ENCODE measurements around the gene EPB42. TPM values are rescaled to one million over a fixed set of nuclear protein-coding genes. Genes with fewer than 3 reads are reported as not detected.

EPB42 gene
- total and polyA plus RNA-seq, 2 of the 4 experiments (the other 2 are of a cell fraction): not detected

- POLR2A ChIA-PET (ENCODE audit: unreplicated experiment): no interaction called here
- CTCF ChIA-PET: interaction anchor here (1.1 kb wide), 1 partner anchor 41 kb away, joined by 3 read pairs; no protein-coding TSS in a partner anchor
- Histone ChIP-seq H4K91ac (ENCODE audit: insufficient read depth, low read depth, low read length) (no peak overlapping the region), H3K18ac (ENCODE audit: low read depth, low read length) (no peak overlapping the region), H2BK120ac (ENCODE audit: low read depth, low read length) (no peak overlapping the region), H2AFZ (replicated peaks; ENCODE audit: low read length, poor library complexity) (no peak overlapping the region), H3K27ac (ENCODE audit: insufficient read depth, low read length) (no peak overlapping the region), H2BK15ac (ENCODE audit: low read depth, low read length) (no peak overlapping the region), H3K4ac (ENCODE audit: low read depth, low read length) (no peak overlapping the region), H3K36me3 (ENCODE audit: control insufficient read depth, insufficient read depth, low read length) (no peaks in the 10 kb centered on the region), H2AK5ac (ENCODE audit: low read depth, low read length) (no peak overlapping the region), H3K14ac (replicated peaks; ENCODE audit: low read depth, low read length) (no peak overlapping the region), H3K56ac (ENCODE audit: extremely low read depth, insufficient read depth, low read length) (no peak overlapping the region), H3K9me3 (ENCODE audit: control insufficient read depth, insufficient read depth, low read length) (no peaks in the 10 kb centered on the region), H3K4me1 (ENCODE audit: control insufficient read depth, insufficient read depth, low read length) (no peaks in the 10 kb centered on the region), H3K4me3 (ENCODE audit: insufficient read depth, low read depth, low read length) (no peak overlapping the region), H3K23ac (ENCODE audit: low read depth, low read length) (no peak overlapping the region), H4K20me1 (ENCODE audit: insufficient read depth, low read length) (no peaks in the 10 kb centered on the region), H2BK5ac (ENCODE audit: low read depth, low read length, poor library complexity, severe bottlenecking) (no peak overlapping the region), H2AK9ac (replicated peaks; ENCODE audit: low read depth, low read length, poor library complexity) (no peak overlapping the region), H3K27me3 (ENCODE audit: control insufficient read depth, insufficient read depth, low read length) (peaks cover 48% of the 10 kb centered on the region), H4K5ac (ENCODE audit: low read depth, low read length) (no peak overlapping the region), H2BK20ac (ENCODE audit: low read depth, low read length) (no peak overlapping the region), H3K79me1 (ENCODE audit: low read depth in 1 of 2, low read length in 2 of 2) (no peaks in the 10 kb centered on the region), H3K4me2 (ENCODE audit: low read depth, low read length) (no peak overlapping the region), H3K9me1 (ENCODE audit: insufficient read depth, low read length) (0 out of 2 replicates have a peak, but pooled peaks cover 2% of the 10 kb centered on the region), H3K9ac (ENCODE audit: low read depth, low read length) (no peak overlapping the region), H4K8ac (ENCODE audit: low read depth in 2 of 2, low read length in 2 of 2) (no peak overlapping the region)
- dilution Hi-C loops (cut with HindIII; ENCODE audit: low sequenced_read_pairs, unreplicated experiment) (no loop called here), intact Hi-C loops (cut with micrococcal nuclease) (no loop called here), in situ Hi-C loops (cut with MboI; ENCODE audit: low sequenced_read_pairs) (no loop called here)
- DNase-seq (no peak), ATAC-seq (ENCODE audit: low read depth) (no peak)
- WGBS, 2 experiments (ENCODE audit: extremely low coverage in 2 of 2, insufficient read length in 1 of 2): no CpG with 5 or more reads among the region's 2 CpGs
- no TSS peak for BruUV-seq (replicated peaks)
- no peak for TF ChIP-seq RCOR1 (IDR thresholded peaks at IDR 0.05; ENCODE audit: insufficient replicate concordance, low read length)
- no peak for TF ChIP-seq BHLHE40 (IDR thresholded peaks at IDR 0.05; ENCODE audit: low read depth, low read length)
- TF ChIP-seq CEBPB (IDR thresholded peaks at IDR 0.05; ENCODE audit: low read depth, low read length): no peak
- no peak for TF ChIP-seq USF2 (IDR thresholded peaks at IDR 0.05; ENCODE audit: low read depth, low read length)
- TF ChIP-seq RAD21 (IDR thresholded peaks at IDR 0.05; ENCODE audit: low read length): no peak
- no peak for TF ChIP-seq FOS (IDR thresholded peaks at IDR 0.05; ENCODE audit: low read depth, low read length)
- TF ChIP-seq ELK1 (IDR thresholded peaks at IDR 0.05; ENCODE audit: borderline replicate concordance, low read depth, low read length): no peak
- no peak for TF ChIP-seq POLR2A (IDR thresholded peaks at IDR 0.05; ENCODE audit: low read depth, low read length)
- TF ChIP-seq RFX5 (IDR thresholded peaks at IDR 0.05; ENCODE audit: low read depth, low read length): no peak
- TF ChIP-seq NFE2L2 (IDR thresholded peaks at IDR 0.05; ENCODE audit: low read depth, low read length): no peak
- TF ChIP-seq MAFK (IDR thresholded peaks at IDR 0.05; ENCODE audit: low read depth, low read length): no peak
- TF ChIP-seq CTCF (conservative IDR thresholded peaks at IDR 0.05; ENCODE audit: low read depth, low read length): no peak
Measured at GRCh38 chr15:43266386-43266785, 45.6 kb upstream of the EPB42 start.

All from IMR-90 (cell line).